Upper lobe of left lung (tissue), 6 donors: Measurements from ENCODE around the gene BARX1. TPM values are rescaled to one million over a fixed set of nuclear protein-coding genes. Genes with fewer than 3 reads are reported as not detected.

Experiments used
- ATAC-seq, 2 donors: fragments of 200-7000 bp; cut with Tn5 transposase; one replicate each; pipeline ENCODE4 v1.9.1; 2022; ENCODE audit warnings: mild to moderate bottlenecking in 2 of 2, moderate library complexity in 2 of 2; ENCODE audit not compliant: low FRiP score in 2 of 2
- DNase-seq, 2 donors: peaks; one replicate each; pipeline ENCODE4 v3.0.0-alpha.2; 2019 to 2020
- H3K27ac ChIP-seq, 4 donors: fragments of 200-600 bp; sonication (generic); one replicate each; pipeline ENCODE4 v1.5.1; 2016 to 2019
- H3K27me3 ChIP-seq, 4 donors: fragments of 200-600 bp; sonication (generic); one replicate each; pipeline ENCODE4 v1.5.1; 2017 to 2019
- H3K36me3 ChIP-seq, 4 donors: fragments of 200-600 bp; sonication (generic); one replicate each; pipeline ENCODE4 v1.5.1; 2016 to 2019
- H3K4me1 ChIP-seq, 4 donors: fragments of 200-600 bp; sonication (generic); one replicate each; pipeline ENCODE4 v1.5.1; 2018 to 2019
- H3K4me3 ChIP-seq, 4 donors: fragments of 200-600 bp; sonication (generic); one replicate each; pipeline ENCODE4 v1.5.1; 2017 to 2019; ENCODE audit warnings: mild to moderate bottlenecking in 2 of 4, moderate library complexity in 1 of 4
- H3K9me3 ChIP-seq, 4 donors: fragments of 200-600 bp; sonication (generic); one replicate each; pipeline ENCODE4 v1.5.1; 2018 to 2019
- CTCF ChIP-seq, 6 experiments: fragments of 450-650 bp in 4 of 6; fragments of 200-600 bp in 2 of 6; sonication (generic) in 2 of 6; IDR thresholded peaks; one replicate each; pipeline ENCODE4 v1.5.1; 2016 to 2019; ENCODE audit warnings: antibody characterized with exemption in 6 of 6
- EP300 ChIP-seq, 4 donors: sonication (generic); formaldehyde crosslinking; IDR thresholded peaks; one replicate each; pipeline ENCODE4 v1.5.1; 2017; ENCODE audit warnings: antibody characterized with exemption in 4 of 4, control low read depth in 2 of 4
- POLR2A ChIP-seq, 4 donors: fragments of 450-650 bp; IDR thresholded peaks; one replicate each; pipeline ENCODE4 v1.5.1; 2016 to 2017; ENCODE audit warnings: antibody characterized with exemption in 4 of 4, mild to moderate bottlenecking in 2 of 4
- POLR2AphosphoS5 ChIP-seq, 2 donors: sonication (generic); formaldehyde crosslinking; IDR thresholded peaks; one replicate each; pipeline ENCODE4 v1.5.1; 2017; ENCODE audit warnings: antibody characterized with exemption in 2 of 2
- WGBS, 2 donors: methylation state at CpG; one replicate each; pipeline ENCODE4 v1.1.5; 2017 to 2018; 5-methylcytosine and 5-hydroxymethylcytosine counted together
- total RNA-seq, 6 donors: library from RNA; depleted of rRNA in 4 of 6; stranded (reverse); fragments of >200 nt in 4 of 6; gene quantifications; one replicate each; pipeline versions ENCODE4 v1.1.0 to v1.2.1, GENCODE V29; 2016 to 2021
- donor health status: DM: no; HTN: no; CAD: no; lungs with moderate emphysema.
- donor health status: DM: no; HTN: yes; CAD: no; lungs with severe emphysema.

The BARX1 gene
- total RNA-seq, 6 donors from 2014 or later = not detected

DNA sequence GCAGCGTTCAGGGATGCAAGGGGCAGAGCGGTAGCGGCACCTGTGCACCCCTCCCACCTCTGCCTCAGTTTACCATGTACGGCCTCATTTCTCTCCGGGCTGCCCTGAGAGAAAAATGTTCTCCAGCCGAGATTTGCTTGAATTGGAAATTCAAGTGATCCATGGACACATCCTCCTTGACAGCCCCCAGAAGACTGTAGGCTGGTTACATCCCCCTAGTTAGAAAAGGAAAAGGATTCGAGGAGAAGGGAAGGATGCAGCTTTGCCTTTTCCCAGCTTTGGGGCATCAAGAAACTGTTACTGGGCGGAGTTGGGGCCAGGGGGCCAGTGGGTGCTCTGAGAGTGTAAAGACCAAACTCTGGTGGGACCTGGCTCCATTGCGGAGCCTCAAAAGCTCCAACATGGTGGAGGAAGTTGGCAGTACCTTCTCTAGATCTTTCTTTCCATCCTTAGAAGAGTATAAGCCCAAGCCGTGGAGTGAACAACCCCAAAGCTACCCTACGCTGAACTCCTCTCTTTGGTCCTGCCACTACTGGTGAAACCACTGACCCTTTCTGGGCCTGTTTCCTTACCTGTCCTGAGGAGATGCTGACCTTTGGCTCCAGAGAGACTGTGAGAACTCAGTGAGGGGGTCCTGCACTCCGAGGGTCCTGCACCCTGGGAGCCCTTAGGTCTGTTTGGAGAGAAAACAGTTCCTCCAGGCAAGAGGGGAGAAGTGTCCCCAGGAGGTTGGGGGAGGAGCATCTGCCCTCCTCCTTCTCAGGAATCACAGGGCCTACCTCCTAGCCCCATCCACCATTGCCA is 1.0 kb upstream of the BARX1 start:
- H3K27me3 ChIP-seq = peaks cover 4 to 87% (median 76%) of the 10 kb centered on the region in 4 donors
- no peak for ATAC-seq
- 25 to 36% methylated on average over 12 of the region's 12 CpGs for WGBS, 2 donors
- H3K4me3 ChIP-seq = peak overlapping the region in 1 of 4 donors; percentile 18
- H3K4me1 ChIP-seq = peaks cover 60 to 77% (median 62%) of the 10 kb centered on the region in 4 donors
- H3K9me3 ChIP-seq = no peaks in the 10 kb centered on the region
- no peaks in the 10 kb centered on the region for H3K36me3 ChIP-seq
- H3K27ac ChIP-seq = no peak overlapping the region
- no peak for TF ChIP-seq CTCF (IDR thresholded peaks at IDR 0.05)
- no peak for TF ChIP-seq EP300 (IDR thresholded peaks at IDR 0.05)
- no peak for TF ChIP-seq POLR2AphosphoS5 (IDR thresholded peaks at IDR 0.05)
- TF ChIP-seq POLR2A (IDR thresholded peaks at IDR 0.05) = no peak
- DNase-seq = no peak

DNA sequence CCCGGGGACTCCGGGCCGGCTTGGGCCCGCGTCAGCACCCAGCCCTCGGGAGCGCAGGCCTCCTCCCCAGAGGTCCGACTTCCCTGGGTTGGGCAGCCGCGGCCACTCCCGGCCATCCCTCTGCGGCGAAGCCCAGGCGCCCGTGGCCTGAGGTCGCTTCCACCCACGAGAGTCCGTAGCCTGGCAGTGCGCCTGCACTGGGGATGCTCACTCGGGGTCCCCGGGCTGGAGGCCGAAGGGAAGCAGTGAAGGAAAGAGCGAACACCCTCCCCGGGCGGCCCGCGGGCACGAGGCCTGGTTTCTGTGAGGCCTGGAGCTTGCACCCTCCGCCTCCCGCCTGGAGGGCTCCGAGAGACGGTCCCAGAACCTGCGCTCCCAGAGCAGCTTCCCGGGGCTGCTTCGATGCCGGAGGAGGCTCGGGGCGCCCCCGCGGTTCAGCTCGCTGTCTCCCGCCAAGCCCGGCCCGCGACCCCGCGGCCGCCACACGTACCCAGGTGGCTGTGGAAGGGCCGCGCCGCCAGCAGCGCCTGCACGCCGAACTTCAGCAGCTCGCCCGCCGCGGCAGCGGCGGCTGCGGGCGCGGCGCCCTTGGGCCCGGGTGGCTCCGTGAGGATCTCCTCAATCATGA is 607 bp downstream of the BARX1 start:
- Histone ChIP-seq H3K9me3 (no peaks in the 10 kb centered on the region), H3K27me3 (peaks cover 6 to 82% (median 68%) of the 10 kb centered on the region in 4 donors), H3K4me3 (peak overlapping the region in 1 of 4 donors; percentile 6), H3K27ac (no peak overlapping the region), H3K4me1 (peaks cover 56 to 69% (median 60%) of the 10 kb centered on the region in 4 donors), H3K36me3 (no peaks in the 10 kb centered on the region)
- TF ChIP-seq POLR2A (IDR thresholded peaks at IDR 0.05) (no peak), POLR2AphosphoS5 (IDR thresholded peaks at IDR 0.05) (no peak), EP300 (IDR thresholded peaks at IDR 0.05) (no peak)
- ATAC-seq (no peak), DNase-seq (peak in 1 of 2 donors; percentile 85)
- no CpG with 5 or more reads among the region's 67 CpGs for WGBS, 2 donors

- WGBS, 2 donors = 22 to 29% methylated on average over 42 of the region's 49 CpGs
- DNase-seq (peak in 1 of 2 donors; percentile 32), ATAC-seq (no peak)
- H3K27ac ChIP-seq = no peak overlapping the region
- no peaks in the 10 kb centered on the region for H3K9me3 ChIP-seq
- no peak overlapping the region for H3K4me3 ChIP-seq
- no peaks in the 10 kb centered on the region for H3K36me3 ChIP-seq
- H3K27me3 ChIP-seq = peaks cover 4 to 82% (median 65%) of the 10 kb centered on the region in 4 donors
- TF ChIP-seq EP300 (IDR thresholded peaks at IDR 0.05) (no peak), CTCF (IDR thresholded peaks at IDR 0.05) (no peak), POLR2AphosphoS5 (IDR thresholded peaks at IDR 0.05) (no peak), POLR2A (IDR thresholded peaks at IDR 0.05) (no peak)
- peaks cover 48 to 66% (median 53%) of the 10 kb centered on the region in 4 donors for H3K4me1 ChIP-seq
Observed at GRCh38 chr9:93953496-93954433, 1.4 kb downstream of the BARX1 start.

- peaks cover 2 to 83% (median 62%) of the 10 kb centered on the region in 4 donors for H3K27me3 ChIP-seq
- H3K4me3 ChIP-seq = no peak overlapping the region
- no peaks in the 10 kb centered on the region for H3K9me3 ChIP-seq
- DNase-seq (peak in 1 of 2 donors; percentile 79), ATAC-seq (no peak)
- no peak overlapping the region for H3K27ac ChIP-seq
- WGBS, 2 donors = 4 to 10% methylated on average over 15 to 35 of the region's 55 CpGs
- peaks cover 42 to 63% (median 46%) of the 10 kb centered on the region in 4 donors for H3K4me1 ChIP-seq
- H3K36me3 ChIP-seq = no peaks in the 10 kb centered on the region
- TF ChIP-seq POLR2AphosphoS5 (IDR thresholded peaks at IDR 0.05) (no peak), POLR2A (IDR thresholded peaks at IDR 0.05) (no peak), CTCF (IDR thresholded peaks at IDR 0.05) (no peak), EP300 (IDR thresholded peaks at IDR 0.05) (no peak)
Observed at GRCh38 chr9:93952784-93953495, 2.2 kb downstream of the BARX1 start.
